BJ (cell line): Measurements from ENCODE around the gene FBRSL1. TPM values are rescaled to one million over a fixed set of nuclear protein-coding genes. Genes with fewer than 3 reads are reported as not detected.

Experiments used
- CTCF ChIA-PET: fragments of 350-600 bp; formaldehyde crosslinking; extraction: SDS; loops from one replicate; lab custom pipeline; 2021; ENCODE audit warnings: antibody characterized with exemption, inconsistent platforms; lab: Yijun Ruan, JAX
- POLR2A ChIA-PET: fragments of 300-600 bp; sonication (Branson Sonifier 250); formaldehyde crosslinking; extraction: SDS; loops from one replicate; lab custom pipeline; 2021; ENCODE audit warnings: antibody characterized with exemption; lab: Charles Lee
- DNase-seq: peaks from one replicate; pipeline ENCODE4 v3.0.0-alpha.2; 2011; ENCODE audit warnings: low read depth
- H3K27me3 ChIP-seq: 2 replicates; pipeline ENCODE4 v1.6.0; 2011; ENCODE audit warnings: low read length; ENCODE audit not compliant: control insufficient read depth, insufficient read depth
- H3K36me3 ChIP-seq: 2 replicates; pipeline ENCODE4 v1.5.1; 2011; ENCODE audit warnings: low read length; ENCODE audit not compliant: control insufficient read depth, insufficient read depth
- H3K4me3 ChIP-seq: 2 replicates; pipeline ENCODE4 v1.5.1; 2011; ENCODE audit warnings: low read depth, mild to moderate bottlenecking, control low read depth, low read length
- CTCF ChIP-seq: IDR thresholded peaks from 2 replicates; pipeline ENCODE4 v1.5.1; 2011; ENCODE audit warnings: low read depth, mild to moderate bottlenecking, control low read depth, inconsistent platforms, low read length, moderate library complexity; ENCODE audit not compliant: insufficient read depth
- polyA plus RNA-seq: library from polyadenylated mRNA; depleted of rRNA; stranded (reverse); fragments of >200 nt; gene quantifications from 2 replicates; pipeline ENCODE4 v1.2.3, GENCODE V29; 2011

Gene FBRSL1
- polyA plus RNA-seq, 1 experiment = 1.4 TPM

- ChIA-PET CTCF (no interaction called here), POLR2A (no interaction called here)
- no peak for DNase-seq
- no peaks in the 10 kb centered on the region for H3K36me3 ChIP-seq
- TF ChIP-seq CTCF = no peak
- H3K4me3 ChIP-seq = no peak overlapping the region
- peaks cover 3% of the 10 kb centered on the region; the same call in 1 of the 2 replicates for H3K27me3 ChIP-seq
Observed at GRCh38 chr12:132454193-132454932, 35.6 kb upstream of the FBRSL1 start.

- ChIA-PET CTCF (no interaction called here), POLR2A (no interaction called here)
Observed at GRCh38 chr12:132454933-132455418, 35.0 kb upstream of the FBRSL1 start.

GRCh38 chr12:132455565-132455964, 34.4 kb upstream of the FBRSL1 start:
- ChIA-PET POLR2A (no interaction called here), CTCF (no interaction called here)
- TF ChIP-seq CTCF = no peak
- no peak for DNase-seq
- Histone ChIP-seq H3K27me3 (peaks cover 2% of the 10 kb centered on the region; the same call in 1 of the 2 replicates), H3K4me3 (no peak overlapping the region), H3K36me3 (no peaks in the 10 kb centered on the region)

More at GRCh38 chr12:132454933-132455418, 35.0 kb upstream of the FBRSL1 start:
- Histone ChIP-seq H3K27me3 (peaks cover 2% of the 10 kb centered on the region; the same call in 1 of the 2 replicates), H3K36me3 (no peaks in the 10 kb centered on the region), H3K4me3 (no peak overlapping the region)
- no peak for DNase-seq
- TF ChIP-seq CTCF = no peak

- CTCF ChIA-PET = no interaction called here
- H3K4me3 ChIP-seq = no peak overlapping the region
- TF ChIP-seq CTCF = no peak
Observed at GRCh38 chr12:132456186-132456943, 33.6 kb upstream of the FBRSL1 start.

GRCh38 chr12:132456944-132457495, 32.9 kb upstream of the FBRSL1 start:
- H3K4me3 ChIP-seq = no peak overlapping the region
- no peaks in the 10 kb centered on the region for H3K36me3 ChIP-seq
- CTCF ChIA-PET = no interaction called here
- no peak for DNase-seq
- no peaks in the 10 kb centered on the region for H3K27me3 ChIP-seq
- POLR2A ChIA-PET = no interaction called here
- TF ChIP-seq CTCF = no peak

More at GRCh38 chr12:132456186-132456943, 33.6 kb upstream of the FBRSL1 start:
- no peak for DNase-seq
- POLR2A ChIA-PET = no interaction called here
- Histone ChIP-seq H3K36me3 (no peaks in the 10 kb centered on the region), H3K27me3 (no peaks in the 10 kb centered on the region)
